HepG2 (cell line): ENCODE measurements around the gene DOK4. TPM values are rescaled to one million over a fixed set of nuclear protein-coding genes. Genes with fewer than 3 reads are reported as not detected.

Experiments
- ATAC-seq: fragments of 200-7000 bp; cut with Tn5 transposase; 3 replicates; pipeline ENCODE4 v1.9.1; 2020; ENCODE audit warnings: mild to moderate bottlenecking, moderate library complexity
- BruUV-seq: library from RNA; stranded (reverse); fragments of 400-500 nt; replicated peaks from 2 replicates; lab custom pipeline; 2021; lab: Mats Ljungman, UMichigan
- CTCF ChIA-PET: fragments of 300-600 bp; formaldehyde crosslinking; extraction: SDS; loops from one replicate; lab custom pipeline; 2021; ENCODE audit warnings: low total read pairs, inconsistent platforms, low intra/inter-chr PET ratio; lab: Yijun Ruan, JAX
- POLR2A ChIA-PET: fragments of 350-600 bp; sonication (Branson Sonifier 250); formaldehyde crosslinking; loops from one replicate; lab custom pipeline; 2020; ENCODE audit warnings: antibody characterized with exemption, inconsistent platforms; lab: Yijun Ruan, JAX
- DNase-seq: peaks from one replicate; pipeline ENCODE4 v3.0.0-alpha.2; 2015; ENCODE audit warnings: low spot score
- FAIRE-seq: peaks from 3 replicates; lab custom pipeline; 2011; peaks lifted over from hg19 to GRCh38; lab: Jason Lieb, UNC
- H2AFZ ChIP-seq: one replicate; pipeline ENCODE4 v1.6.1; 2011; ENCODE audit warnings: low read length, inconsistent platforms
- H3K27ac ChIP-seq: fragments of 300-600 bp; 3 replicates; pipeline ENCODE4 v1.8.0; 2011; ENCODE audit warnings: mixed run types, mild to moderate bottlenecking, mixed read lengths, low read length, inconsistent platforms; ENCODE audit not compliant: insufficient read depth; ENCODE audit errors: extremely low read length
- H3K27me3 ChIP-seq, 2 experiments: fragments of 200-600 bp in 1 of 2; 2 replicates in 1 of 2; 3 replicates in 1 of 2; pipeline versions ENCODE4 v1.6.0 to v1.8.0; 2011; ENCODE audit warnings: low read length in 2 of 2, mild to moderate bottlenecking in 2 of 2, moderate library complexity in 2 of 2, inconsistent platforms in 1 of 2; ENCODE audit not compliant: insufficient read depth in 2 of 2, control insufficient read depth in 1 of 2
- H3K36me3 ChIP-seq, 2 experiments: fragments of 200-600 bp in 1 of 2; replicated peaks in 1 of 2; 2 replicates in 1 of 2; 3 replicates in 1 of 2; pipeline versions ENCODE4 v1.5.1 to v1.8.0; 2011; ENCODE audit warnings: low read length in 2 of 2, inconsistent platforms in 1 of 2; ENCODE audit not compliant: insufficient read depth in 2 of 2, control insufficient read depth in 1 of 2
- H3K4me1 ChIP-seq: 2 replicates; pipeline ENCODE4 v1.5.1; 2012; ENCODE audit warnings: low read length, inconsistent platforms; ENCODE audit not compliant: insufficient read depth
- H3K4me2 ChIP-seq: 2 replicates; pipeline ENCODE4 v1.6.0; 2011; ENCODE audit warnings: low read depth, low read length, inconsistent platforms
- H3K4me3 ChIP-seq, 3 experiments: fragments of 200-600 bp in 1 of 3; sonication (generic), shearing (Covaris generic) in 1 of 3; replicated peaks in 1 of 3; 2 replicates each; pipeline ENCODE4 v1.5.1; 2011 to 2016; ENCODE audit warnings: low read length in 3 of 3, inconsistent platforms in 2 of 3, low read depth in 2 of 3, mild to moderate bottlenecking in 2 of 3, control low read depth in 1 of 3, mixed read lengths in 1 of 3; ENCODE audit not compliant: insufficient read depth in 1 of 3
- H3K79me2 ChIP-seq: one replicate; pipeline ENCODE4 v1.6.1; 2011; ENCODE audit warnings: low read length, inconsistent platforms; ENCODE audit not compliant: insufficient read depth
- H3K9ac ChIP-seq: 2 replicates; pipeline ENCODE4 v1.6.0; 2011; ENCODE audit warnings: mild to moderate bottlenecking, low read depth, low read length, inconsistent platforms; ENCODE audit not compliant: insufficient read depth
- H3K9me3 ChIP-seq: 2 replicates; pipeline ENCODE4 v1.5.1; 2012; ENCODE audit warnings: mild to moderate bottlenecking, low read length
- H4K20me1 ChIP-seq: 2 replicates; pipeline ENCODE4 v1.6.0; 2011; ENCODE audit warnings: inconsistent platforms, mild to moderate bottlenecking, low read length, moderate library complexity; ENCODE audit not compliant: insufficient read depth
- ATF1 ChIP-seq: IDR thresholded peaks from 2 replicates; pipeline ENCODE4 v1.6.1; 2016; ENCODE audit warnings: mild to moderate bottlenecking, control low read depth
- CHCHD3 ChIP-seq: sonication (generic); formaldehyde crosslinking; IDR thresholded peaks from 2 replicates; pipeline ENCODE4 v1.8.0; 2022; ENCODE audit warnings: mild to moderate bottlenecking, missing genetic modification reagents, moderate library complexity
- FOSL1 ChIP-seq: sonication (generic); formaldehyde crosslinking; IDR thresholded peaks from 2 replicates; pipeline ENCODE4 v1.9.0; 2021; ENCODE audit warnings: missing genetic modification reagents, borderline replicate concordance
- HCFC1 ChIP-seq: fragments of 150-350 bp; IDR thresholded peaks from 2 replicates; pipeline ENCODE4 v1.6.1; 2014; ENCODE audit warnings: low read depth, low read length
- MEIS1 ChIP-seq: sonication (generic); formaldehyde crosslinking; IDR thresholded peaks from 2 replicates; pipeline ENCODE4 v1.9.0; 2021; ENCODE audit warnings: mild to moderate bottlenecking, missing genetic modification reagents, moderate library complexity, borderline replicate concordance
- POLR2AphosphoS2 ChIP-seq: IDR thresholded peaks from 2 replicates; pipeline ENCODE4 v1.6.1; 2011; ENCODE audit warnings: low read depth, low read length, improper control_type of control experiment
- SP5 ChIP-seq: IDR thresholded peaks from 2 replicates; pipeline ENCODE4 v1.6.1; 2016; ENCODE audit warnings: low read depth, borderline replicate concordance
- ZIK1 ChIP-seq: sonication (generic); formaldehyde crosslinking; IDR thresholded peaks from 2 replicates; pipeline ENCODE4 v1.5.0; 2020; ENCODE audit warnings: mild to moderate bottlenecking, low read depth, missing genetic modification reagents, borderline replicate concordance
- ZNF20 ChIP-seq: sonication (generic); formaldehyde crosslinking; IDR thresholded peaks from 2 replicates; pipeline ENCODE4 v1.4.0; 2020; ENCODE audit warnings: mild to moderate bottlenecking, moderate library complexity, missing genetic modification reagents
- WGBS: methylation state at CpG from one replicate; pipeline ENCODE4 v1.1.6; 2017; ENCODE audit warnings: low lambda C conversion rate; 5-methylcytosine and 5-hydroxymethylcytosine counted together
- in situ Hi-C: cut with HindIII; loops from 2 replicates; pipeline ENCODE4 v1.10.0; 2017; ENCODE audit warnings: low pct_unique_long_range_greater_than_20kb; ENCODE audit not compliant: extremely low pct_ligation_motif_present
- intact Hi-C: fragments of 100-400 bp; cut with micrococcal nuclease; formaldehyde crosslinking; loops from one replicate; pipeline ENCODE4 v1.10.0; 2022; ENCODE audit not compliant: unreplicated experiment
- polyA plus RNA-seq, 8 experiments: library from polyadenylated mRNA; depleted of rRNA in 3 of 8; stranded (reverse) in 7 of 8; unstranded in 1 of 8; fragments of >200 nt; fragmentation: Illumina TruSeq in 4 of 8; extraction: Trizol in 4 of 8; gene quantifications; 2 replicates each; pipeline versions ENCODE4 v1.2.1 to v1.2.3, GENCODE V29; 2011 to 2016; ENCODE audit warnings: low read depth in 4 of 8, missing spikeins in 1 of 8, mixed read lengths in 1 of 8; ENCODE audit not compliant: insufficient read depth in 1 of 8
- total RNA-seq, 5 experiments: library from RNA; depleted of rRNA; stranded (reverse); fragments of >200 nt; fragmentation: Illumina TruSeq; extraction: Trizol; gene quantifications; 2 replicates each; pipeline ENCODE4 v1.2.3, GENCODE V29; 2016; ENCODE audit warnings: low read depth in 1 of 5
- TF ChIP-seq, protein P1 (sequence below): IDR thresholded peaks from 2 replicates; pipeline ENCODE4 v1.6.1; 2016; ENCODE audit warnings: missing compliant biosample characterization, missing genetic modification reagents, borderline replicate concordance
- TF ChIP-seq, protein P2 (sequence below): sonication (generic); formaldehyde crosslinking; IDR thresholded peaks from 2 replicates; pipeline ENCODE4 v1.4.0; 2020; ENCODE audit warnings: missing genetic modification reagents, mild to moderate bottlenecking, borderline replicate concordance

The DOK4 gene
- total and polyA plus RNA-seq, 2 of the 13 experiments (the other 11 are each of a cell fraction or from before 2014, with no cell fraction given): 52.7 to 70.0 TPM

DNA sequence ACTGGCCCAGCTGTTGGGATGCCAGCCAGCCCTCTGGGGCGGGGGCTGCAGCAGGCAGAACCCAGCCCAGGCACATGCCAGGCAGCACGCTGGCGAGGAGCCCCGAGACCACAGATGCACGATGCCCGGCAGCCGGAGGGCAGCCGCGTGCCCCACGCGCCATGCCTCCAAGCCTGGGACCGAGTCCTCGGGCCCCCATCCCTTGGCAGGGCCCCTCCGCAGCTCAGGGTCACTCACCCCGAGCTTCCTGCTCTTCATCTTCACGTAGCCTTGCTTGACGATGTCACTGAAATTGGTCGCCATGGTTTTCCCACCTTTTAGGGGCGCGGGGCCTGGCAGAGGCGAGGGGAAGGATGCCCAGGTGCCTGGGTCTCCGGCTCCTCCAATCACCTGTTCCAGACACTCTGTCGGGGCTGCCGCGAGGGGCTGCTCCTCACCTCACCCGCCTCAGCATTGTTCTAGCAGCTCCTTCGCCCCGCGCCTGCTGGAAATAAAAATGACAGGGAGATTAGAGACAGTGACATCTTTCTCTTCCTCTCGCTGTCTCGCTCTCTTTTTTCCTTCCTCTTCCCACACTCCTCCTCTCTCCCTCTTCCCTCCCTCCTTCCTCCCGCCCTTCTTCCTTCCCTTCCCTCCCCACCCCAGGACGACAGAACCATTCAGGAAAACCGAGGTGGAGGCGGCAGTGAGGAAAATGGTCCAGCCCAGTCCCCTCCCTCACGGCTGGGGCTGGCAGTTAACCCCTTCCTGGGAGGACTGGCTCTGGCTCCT is 6.9 kb downstream of the DOK4 start (continued):
- TF ChIP-seq, protein P1, sequence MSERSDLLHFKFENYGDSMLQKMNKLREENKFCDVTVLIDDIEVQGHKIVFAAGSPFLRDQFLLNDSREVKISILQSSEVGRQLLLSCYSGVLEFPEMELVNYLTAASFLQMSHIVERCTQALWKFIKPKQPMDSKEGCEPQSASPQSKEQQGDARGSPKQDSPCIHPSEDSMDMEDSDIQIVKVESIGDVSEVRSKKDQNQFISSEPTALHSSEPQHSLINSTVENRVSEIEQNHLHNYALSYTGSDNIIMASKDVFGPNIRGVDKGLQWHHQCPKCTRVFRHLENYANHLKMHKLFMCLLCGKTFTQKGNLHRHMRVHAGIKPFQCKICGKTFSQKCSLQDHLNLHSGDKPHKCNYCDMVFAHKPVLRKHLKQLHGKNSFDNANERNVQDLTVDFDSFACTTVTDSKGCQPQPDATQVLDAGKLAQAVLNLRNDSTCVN (CRISPR knock-in tag): 0 out of 2 replicates have a peak, but pooled peaks have one; percentile 20
- TF ChIP-seq SP5 (CRISPR knock-in tag) (0 out of 2 replicates have a peak, but pooled peaks have one; percentile 15), POLR2AphosphoS2 (no peak)
- TF ChIP-seq, all 625 proteins: peak for 41

DNA sequence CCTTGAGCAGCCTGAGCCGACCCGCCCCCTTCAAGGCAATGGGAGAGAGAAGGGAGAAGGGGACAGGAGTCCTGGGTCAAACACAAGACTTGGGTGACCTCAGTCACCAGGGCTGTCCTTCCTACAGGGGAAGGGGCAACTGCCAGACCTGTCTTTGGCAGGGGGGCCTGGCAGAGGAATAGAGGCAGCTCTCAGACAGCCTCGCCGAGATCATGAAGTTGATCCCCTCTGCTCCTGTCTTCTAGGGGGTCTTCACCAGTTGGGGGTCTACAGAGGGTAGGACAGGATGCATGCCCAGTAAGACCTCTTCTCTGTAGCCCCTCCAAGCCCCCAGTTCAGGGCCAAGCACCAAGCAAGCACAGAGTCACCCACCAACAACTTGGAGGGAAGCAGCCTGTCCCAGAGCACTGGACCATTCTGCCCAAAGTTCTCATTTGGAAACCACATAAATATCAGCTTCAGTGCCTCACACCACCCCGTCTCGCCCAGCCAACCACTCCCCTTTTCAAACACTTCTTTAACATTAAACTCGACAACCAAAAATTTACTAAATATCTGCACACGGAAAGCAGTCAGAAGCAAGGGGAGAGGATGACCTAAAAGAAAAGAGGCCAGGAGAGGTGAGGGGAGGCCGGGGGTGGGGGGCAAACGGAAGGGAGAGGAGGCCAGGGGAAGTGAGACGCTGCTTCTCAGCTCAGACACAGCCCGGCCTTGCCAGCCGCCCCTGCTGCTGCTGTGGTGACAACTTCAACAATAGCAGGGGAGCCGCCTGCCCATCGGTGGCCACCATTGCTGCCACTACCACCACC is 7.7 kb downstream of the DOK4 start:
- FAIRE-seq (no peak), DNase-seq (no peak), ATAC-seq (no peak)
- Histone ChIP-seq H3K4me1 (peaks cover 84% of the 10 kb centered on the region), H3K27ac (no peak overlapping the region), H3K79me2 (peaks cover 21% of the 10 kb centered on the region), H3K4me2 (peak overlapping the region; percentile 93), H3K36me3 (peaks cover 13 to 18% of the 10 kb centered on the region in 2 experiments), H2AFZ (no peak overlapping the region), H3K4me3 (peak overlapping the region in 1 of 3 experiments; percentile 64; a peak in 1 of 6 replicates), H3K9me3 (no peaks in the 10 kb centered on the region), H3K27me3 (no peaks in the 10 kb centered on the region), H3K9ac (no peak overlapping the region), H4K20me1 (peaks cover 8% of the 10 kb centered on the region; the same call in 1 of the 2 replicates)
- WGBS: 77% methylated on average over 14 of the region's 15 CpGs
- in situ Hi-C loops (loop anchor here (5.0 kb wide), 1 partner anchor 39 kb away; no protein-coding TSS in a partner anchor), intact Hi-C loops (no loop called here)
- TF ChIP-seq ZIK1 (CRISPR knock-in tag): no peak
- no peak for TF ChIP-seq FOSL1 (CRISPR knock-in tag)
- TF ChIP-seq, protein P2, sequence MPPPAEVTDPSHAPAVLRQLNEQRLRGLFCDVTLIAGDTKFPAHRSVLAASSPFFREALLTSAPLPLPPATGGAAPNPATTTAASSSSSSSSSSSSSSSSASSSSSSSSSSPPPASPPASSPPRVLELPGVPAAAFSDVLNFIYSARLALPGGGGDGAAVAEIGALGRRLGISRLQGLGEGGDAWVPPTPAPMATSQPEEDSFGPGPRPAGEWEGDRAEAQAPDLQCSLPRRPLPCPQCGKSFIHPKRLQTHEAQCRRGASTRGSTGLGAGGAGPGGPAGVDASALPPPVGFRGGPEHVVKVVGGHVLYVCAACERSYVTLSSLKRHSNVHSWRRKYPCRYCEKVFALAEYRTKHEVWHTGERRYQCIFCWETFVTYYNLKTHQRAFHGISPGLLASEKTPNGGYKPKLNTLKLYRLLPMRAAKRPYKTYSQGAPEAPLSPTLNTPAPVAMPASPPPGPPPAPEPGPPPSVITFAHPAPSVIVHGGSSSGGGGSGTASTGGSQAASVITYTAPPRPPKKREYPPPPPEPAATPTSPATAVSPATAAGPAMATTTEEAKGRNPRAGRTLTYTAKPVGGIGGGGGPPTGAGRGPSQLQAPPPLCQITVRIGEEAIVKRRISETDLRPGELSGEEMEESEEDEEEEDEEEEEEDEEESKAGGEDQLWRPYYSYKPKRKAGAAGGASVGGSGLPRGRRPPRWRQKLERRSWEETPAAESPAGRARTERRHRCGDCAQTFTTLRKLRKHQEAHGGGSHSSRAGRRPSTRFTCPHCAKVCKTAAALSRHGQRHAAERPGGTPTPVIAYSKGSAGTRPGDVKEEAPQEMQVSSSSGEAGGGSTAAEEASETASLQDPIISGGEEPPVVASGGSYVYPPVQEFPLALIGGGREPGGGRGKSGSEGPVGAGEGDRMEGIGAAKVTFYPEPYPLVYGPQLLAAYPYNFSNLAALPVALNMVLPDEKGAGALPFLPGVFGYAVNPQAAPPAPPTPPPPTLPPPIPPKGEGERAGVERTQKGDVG (CRISPR knock-in tag): no peak
- TF ChIP-seq CHCHD3 (CRISPR knock-in tag): no peak
- TF ChIP-seq HCFC1: no peak
- TF ChIP-seq ATF1 (CRISPR knock-in tag): no peak
- TF ChIP-seq MEIS1: no peak
- no peak for TF ChIP-seq ZNF20
- BruUV-seq: no TSS peak
- ChIA-PET POLR2A (interaction anchor here (0.6 to 5.6 kb wide), 4 partner anchors 10 to 212 kb away, joined by 3 to 55 read pairs (median 11); partner anchors contain the start of genes CIAPIN1, COQ9 and POLR2C), CTCF (interaction anchor here (1.7 kb wide), 1 partner anchor 41 kb away, joined by 4 read pairs; no protein-coding TSS in a partner anchor)
